Epithelial cell of proximal tubule (primary cell): Measurements from ENCODE around the gene SGCD. TPM values are rescaled to one million over a fixed set of nuclear protein-coding genes. Genes with fewer than 3 reads are reported as not detected.

ENCODE experiments used
- DNase-seq: peaks from one replicate; pipeline ENCODE4 v3.0.0-alpha.2; 2011; ENCODE audit warnings: low read depth
- H3K4me3 ChIP-seq: 2 replicates; pipeline ENCODE4 v1.5.1; 2011; ENCODE audit warnings: low read depth, mild to moderate bottlenecking, low read length
- total RNA-seq: library from RNA; depleted of rRNA; stranded (reverse); fragments of >200 nt; gene quantifications from 2 replicates; pipeline ENCODE4 v1.2.3, GENCODE V29; 2015
- TF ChIP-seq, protein P1 (sequence below): conservative IDR thresholded peaks from 2 replicates; pipeline ENCODE4 v1.5.1; 2012; ENCODE audit warnings: low read depth, mild to moderate bottlenecking, low read length

SGCD gene
- total RNA-seq, 1 donor from 2014 or later: 0.06 TPM

DNA sequence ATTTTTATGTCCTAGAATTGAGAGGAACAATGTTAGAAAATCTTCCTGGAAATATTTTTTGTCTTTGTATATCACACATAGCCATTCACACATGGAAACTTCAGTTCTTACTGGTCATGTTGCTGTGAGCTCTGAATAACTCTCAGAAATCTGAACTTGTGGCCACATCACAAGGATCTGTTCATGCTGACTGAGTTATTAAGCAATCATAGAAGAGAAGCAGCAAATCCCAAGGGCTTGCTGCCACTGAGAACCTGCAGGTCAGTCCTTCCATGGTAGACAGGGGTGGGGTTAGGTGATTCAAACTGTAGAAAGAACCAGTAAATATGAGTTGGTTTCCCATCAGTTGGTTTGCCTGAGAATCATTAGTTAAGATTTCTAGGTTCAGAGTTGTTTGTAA, 27.6 kb downstream of the SGCD start:
- TF ChIP-seq, protein P1, sequence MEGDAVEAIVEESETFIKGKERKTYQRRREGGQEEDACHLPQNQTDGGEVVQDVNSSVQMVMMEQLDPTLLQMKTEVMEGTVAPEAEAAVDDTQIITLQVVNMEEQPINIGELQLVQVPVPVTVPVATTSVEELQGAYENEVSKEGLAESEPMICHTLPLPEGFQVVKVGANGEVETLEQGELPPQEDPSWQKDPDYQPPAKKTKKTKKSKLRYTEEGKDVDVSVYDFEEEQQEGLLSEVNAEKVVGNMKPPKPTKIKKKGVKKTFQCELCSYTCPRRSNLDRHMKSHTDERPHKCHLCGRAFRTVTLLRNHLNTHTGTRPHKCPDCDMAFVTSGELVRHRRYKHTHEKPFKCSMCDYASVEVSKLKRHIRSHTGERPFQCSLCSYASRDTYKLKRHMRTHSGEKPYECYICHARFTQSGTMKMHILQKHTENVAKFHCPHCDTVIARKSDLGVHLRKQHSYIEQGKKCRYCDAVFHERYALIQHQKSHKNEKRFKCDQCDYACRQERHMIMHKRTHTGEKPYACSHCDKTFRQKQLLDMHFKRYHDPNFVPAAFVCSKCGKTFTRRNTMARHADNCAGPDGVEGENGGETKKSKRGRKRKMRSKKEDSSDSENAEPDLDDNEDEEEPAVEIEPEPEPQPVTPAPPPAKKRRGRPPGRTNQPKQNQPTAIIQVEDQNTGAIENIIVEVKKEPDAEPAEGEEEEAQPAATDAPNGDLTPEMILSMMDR: no peak
- DNase-seq: no peak
- H3K4me3 ChIP-seq: no peak overlapping the region

DNA sequence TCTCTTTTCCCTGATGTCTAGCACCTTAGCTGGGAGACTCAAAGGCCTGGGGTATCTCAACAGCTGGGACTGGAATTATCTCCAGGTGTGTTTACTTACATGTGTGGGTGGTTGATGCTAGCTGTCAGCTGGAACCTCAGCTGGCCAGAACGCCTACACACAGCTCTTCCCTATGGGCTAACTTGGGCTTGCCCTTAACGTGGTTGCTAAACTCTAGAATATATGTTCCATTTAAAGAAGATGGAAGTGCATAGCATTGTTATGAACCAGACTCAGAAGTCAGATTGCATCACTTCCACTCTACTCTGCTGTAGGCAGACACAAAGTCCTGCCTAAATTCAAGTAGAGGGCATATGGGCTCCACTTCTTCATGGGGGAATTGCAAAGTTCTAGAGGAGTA, 29.3 kb downstream of the SGCD start:
- TF ChIP-seq, protein P1: no peak
- DNase-seq: no peak
- no peak overlapping the region for H3K4me3 ChIP-seq

DNA sequence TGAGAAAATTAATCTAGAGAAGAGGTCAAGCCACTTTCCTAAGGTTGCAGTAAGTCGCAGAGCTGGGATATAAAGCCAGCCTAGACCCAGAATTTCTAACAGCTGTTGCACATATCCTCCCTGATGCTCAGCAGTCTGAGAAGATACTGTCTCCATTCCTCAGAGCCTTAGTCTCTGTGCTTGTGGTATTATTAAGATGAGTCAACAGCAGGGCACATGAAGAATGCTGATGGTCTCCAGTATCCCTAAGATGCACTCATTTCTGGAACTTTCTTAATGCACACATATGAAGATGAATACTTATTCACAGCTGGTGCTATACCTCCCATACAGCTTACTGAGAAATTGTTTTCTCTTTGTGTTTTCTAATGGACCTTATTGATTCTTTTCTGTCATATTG, 32.5 kb downstream of the SGCD start:
- DNase-seq: no peak
- H3K4me3 ChIP-seq: no peak overlapping the region
- TF ChIP-seq, protein P1: no peak

DNA sequence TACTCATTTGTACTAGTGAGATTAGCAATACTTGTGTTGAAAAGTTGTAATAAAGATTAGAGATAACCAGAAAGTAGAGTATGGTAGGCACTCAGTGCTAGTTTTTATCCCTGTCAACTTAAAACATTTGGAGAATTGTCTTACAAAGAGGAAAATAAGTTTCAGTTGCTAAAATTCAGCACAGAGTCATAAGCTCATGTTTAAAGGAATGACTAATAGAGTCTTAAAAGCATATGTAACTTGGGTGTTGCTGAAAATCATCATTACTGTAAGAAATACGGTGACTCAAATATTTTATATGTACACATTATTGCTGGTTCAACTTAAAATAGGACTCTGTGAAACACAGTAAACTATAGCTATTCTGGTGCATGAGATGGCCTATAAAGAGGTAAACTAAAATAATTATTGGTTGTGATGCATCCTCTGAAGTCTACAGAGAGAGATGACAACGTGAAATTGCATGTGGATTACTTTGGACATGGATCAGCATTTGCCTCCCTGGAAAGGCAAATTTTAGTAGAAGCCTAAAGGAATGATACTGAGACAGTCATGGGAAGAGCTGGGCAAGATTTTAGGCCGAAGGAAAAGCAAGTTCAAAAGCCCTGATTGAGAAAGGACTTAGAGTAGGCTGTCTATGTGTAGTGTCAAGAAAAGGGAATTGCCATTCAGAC, 34.6 kb downstream of the SGCD start:
- TF ChIP-seq, protein P1: no peak
- H3K4me3 ChIP-seq: no peak overlapping the region
- no peak for DNase-seq

DNA sequence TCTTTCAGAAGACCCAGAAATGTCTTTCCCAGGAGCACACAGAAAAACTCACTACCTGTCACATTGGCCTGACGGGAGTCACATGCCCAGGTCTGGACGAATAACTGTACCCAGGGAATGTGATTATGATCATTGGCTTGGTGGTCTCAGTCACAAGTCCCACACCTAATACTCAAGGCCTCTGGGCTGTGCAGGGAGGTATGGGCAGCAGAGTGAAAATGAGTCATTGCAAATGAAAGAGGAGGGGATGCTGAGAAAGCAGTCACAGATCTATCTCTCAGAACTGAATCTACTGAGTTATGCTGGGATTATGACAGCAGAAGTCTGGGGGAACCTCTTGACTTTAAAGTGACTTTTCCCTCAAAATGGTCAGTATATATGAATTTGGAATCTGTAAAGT, 36.9 kb downstream of the SGCD start:
- DNase-seq: no peak
- no peak overlapping the region for H3K4me3 ChIP-seq
- TF ChIP-seq, protein P1: no peak

DNA sequence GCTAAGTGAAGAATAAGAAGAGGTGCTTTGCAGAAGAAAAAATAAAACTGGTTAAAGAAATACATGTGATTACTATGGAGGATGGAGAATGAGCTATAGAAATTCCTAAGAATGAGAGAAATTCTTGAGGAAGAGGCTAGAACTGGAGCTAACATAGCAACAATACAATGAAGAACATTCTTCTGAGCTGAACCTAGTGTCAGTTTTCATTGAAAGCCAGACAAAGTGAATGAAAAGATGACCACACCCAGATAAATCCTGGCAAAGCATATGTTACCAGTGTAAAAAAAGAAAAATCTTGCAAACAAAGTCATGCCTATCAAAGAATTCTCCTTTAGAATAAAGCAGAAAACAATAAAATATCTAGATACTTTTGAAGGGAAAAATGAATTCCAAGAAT, 39.6 kb downstream of the SGCD start:
- H3K4me3 ChIP-seq: no peak overlapping the region
- no peak for DNase-seq
- TF ChIP-seq, protein P1: no peak

DNA sequence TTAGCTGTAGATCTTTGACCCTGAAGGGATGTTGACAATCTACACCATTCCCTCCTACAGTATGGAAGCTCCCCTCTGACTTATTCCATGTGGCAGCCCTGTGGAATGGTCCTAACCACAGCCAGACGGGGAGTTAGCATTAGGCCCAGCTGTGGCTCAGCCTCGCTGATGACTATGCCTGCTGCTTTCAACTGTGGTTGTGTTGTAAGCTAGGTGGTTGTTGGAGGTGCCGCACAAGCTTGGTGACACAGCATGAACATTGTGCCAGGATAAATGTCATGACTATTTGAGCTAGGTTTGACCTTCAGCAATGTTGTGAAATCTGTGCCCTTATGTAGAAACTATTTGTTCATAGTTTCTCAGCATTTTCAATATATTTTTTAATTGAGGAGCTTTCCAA, 40.6 kb downstream of the SGCD start:
- TF ChIP-seq, protein P1: no peak
- H3K4me3 ChIP-seq: no peak overlapping the region
- no peak for DNase-seq
